ENCODE data around the gene COL13A1.

- no peak for TF ChIP-seq CTCF (IDR thresholded peaks at IDR 0.05 in 4 of 5, conservative IDR thresholded peaks at IDR 0.05 in 1 of 5)
- TF ChIP-seq POLR2A (IDR thresholded peaks at IDR 0.05): no peak
Measured at GRCh38 chr10:69829775-69830174, 28.1 kb downstream of the COL13A1 start.
